ENCODE data around the gene TPRN.

Gene TPRN

DNA sequence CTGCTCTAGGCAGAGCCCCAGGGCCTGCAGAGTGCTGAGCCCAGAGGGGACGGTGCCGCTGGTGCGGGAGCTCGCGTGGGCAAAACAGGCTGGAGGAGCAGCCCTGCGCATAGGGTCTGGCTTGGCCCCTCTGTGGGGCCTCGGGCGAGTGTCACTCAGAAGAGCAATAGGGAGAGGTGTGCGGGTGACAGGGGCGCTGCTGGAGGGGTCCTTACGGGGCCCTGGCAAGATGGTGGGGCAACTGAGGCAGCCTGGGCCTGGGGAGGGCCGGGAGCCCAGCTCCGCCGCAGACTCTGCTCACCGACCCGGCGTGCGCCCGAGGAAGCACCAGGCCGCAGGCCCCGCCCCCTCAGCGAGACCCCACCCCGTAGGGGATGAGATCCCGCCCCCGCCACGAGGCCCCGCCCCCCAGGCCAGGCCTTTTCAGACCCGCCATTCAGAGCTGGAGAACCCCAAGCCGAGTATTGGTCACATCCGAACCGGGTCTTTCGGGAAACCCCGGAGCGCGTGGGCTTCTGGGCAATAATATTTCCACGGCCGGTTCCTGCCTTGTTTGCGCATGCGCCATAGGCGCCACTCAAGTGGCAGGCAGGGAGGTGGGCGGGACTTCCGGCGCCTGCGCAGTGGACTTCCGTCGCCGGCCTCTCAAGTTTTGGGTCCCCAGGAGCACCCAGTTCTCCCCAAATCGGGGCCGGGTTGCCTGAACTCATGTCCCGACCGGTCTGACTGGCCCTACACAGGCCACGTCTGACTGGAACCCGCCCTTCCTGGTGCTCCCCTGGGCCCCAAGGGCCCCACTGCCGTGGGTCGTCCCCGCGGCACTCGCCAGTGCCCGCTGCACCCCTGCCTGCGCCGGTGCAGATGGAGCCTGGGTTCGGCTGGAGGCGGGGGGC, 22.8 kb upstream of the TPRN start:
- peak; percentile 99 for DNase-seq

DNA sequence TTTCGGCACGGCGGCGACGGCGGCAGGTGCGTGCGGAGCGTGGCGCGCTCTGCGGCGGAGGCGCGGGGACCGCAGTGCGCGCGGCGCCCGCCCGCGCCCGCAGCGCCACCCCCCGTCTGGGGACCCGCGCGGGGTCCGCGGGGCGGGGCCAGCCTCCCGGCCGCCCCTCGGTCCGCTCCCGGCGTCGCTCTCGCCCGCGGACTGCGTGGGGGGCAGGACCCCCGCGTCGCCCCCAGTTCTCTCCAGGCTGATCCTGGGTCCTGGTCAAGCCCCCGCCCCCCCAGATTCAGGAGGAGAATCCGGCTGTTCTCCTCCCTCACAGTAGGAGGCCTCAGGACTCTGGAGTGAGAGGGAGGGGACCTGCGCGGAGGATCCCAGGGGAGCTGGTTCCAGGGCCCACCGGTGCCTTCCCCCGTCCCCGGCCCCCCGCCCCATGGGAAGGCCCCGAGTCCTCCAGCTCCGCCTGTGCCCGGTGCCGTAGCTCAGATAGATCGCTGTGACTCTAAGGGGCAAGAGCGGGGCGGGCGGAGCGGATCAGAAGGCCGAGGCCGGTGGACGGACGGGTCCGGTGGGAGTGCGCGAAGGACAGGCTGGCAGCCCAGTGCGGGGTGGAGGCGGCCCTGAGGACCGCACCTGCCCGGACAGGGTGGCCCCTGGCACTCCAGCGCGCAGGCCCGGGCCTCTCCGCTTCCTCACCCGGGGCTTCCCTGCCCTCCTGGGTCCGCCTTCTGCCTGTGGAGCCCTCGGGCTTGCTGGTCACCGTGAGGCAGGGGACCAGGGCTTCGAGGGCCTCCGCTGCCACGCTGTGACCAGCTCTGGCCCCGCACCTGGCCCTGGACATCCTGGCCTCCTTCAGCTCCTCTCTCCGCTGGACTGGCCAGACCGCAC, 21.9 kb upstream of the TPRN start, which contains the start of gene RNF208:
TSS of gene RNF208 (minus strand) at position 51 of the 888 bp plus-strand sequence. CDS start 1,028 bp downstream, outside the sequence.
- no peak for DNase-seq

DNA sequence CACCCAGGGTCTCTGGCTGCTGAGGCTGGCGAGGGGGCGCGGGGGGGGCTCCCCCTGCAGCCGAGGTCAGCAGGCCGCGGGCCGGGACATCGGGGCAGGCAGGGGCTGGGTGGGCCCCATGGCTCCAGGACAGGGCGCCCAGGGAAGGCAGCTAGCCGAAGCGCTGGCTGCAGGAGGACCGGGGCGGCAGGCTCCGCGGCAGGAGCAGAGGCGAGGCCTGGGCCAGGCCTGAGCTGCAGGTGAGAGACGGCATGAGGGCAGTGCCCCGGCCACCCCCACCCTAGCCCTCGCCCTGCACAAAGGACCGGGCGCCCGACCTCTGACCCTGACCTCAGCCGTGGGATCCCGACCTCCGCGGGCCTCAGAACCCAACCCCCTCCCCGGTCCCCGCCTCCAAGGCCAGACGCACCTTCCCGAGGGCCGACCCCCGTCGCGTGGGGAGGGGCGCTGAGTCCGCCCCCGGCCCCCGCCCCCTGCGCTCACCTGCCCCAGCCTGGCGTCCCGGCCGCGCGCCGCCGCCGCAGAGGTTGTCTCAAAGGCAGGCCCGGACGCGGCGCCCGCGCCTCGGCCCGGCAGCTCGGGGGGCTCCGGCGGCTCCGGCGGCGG, 21.1 kb upstream of the TPRN start:
- DNase-seq, result no peak

DNA sequence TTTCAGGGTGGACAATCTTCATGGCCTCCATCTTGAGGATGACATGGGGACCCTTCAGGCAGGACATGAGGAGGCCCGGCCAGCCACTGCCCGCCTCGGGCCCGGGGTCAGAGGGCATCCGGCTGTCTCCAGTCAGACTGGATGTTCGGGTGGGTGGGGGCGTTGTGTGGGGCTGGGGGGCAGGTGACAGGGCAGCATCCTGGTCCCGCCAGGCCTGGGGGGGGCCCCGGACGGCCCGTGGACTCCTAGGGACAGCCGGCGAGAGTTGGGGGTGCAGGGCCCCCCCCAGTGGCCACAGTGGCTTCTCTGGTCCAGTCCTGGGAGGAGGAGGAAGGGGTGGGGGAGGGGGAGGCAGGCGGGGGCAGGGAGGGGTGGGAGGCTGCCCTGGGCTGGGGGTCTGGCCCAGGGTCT, 20.6 kb upstream of the TPRN start:
- no peak for DNase-seq

DNA sequence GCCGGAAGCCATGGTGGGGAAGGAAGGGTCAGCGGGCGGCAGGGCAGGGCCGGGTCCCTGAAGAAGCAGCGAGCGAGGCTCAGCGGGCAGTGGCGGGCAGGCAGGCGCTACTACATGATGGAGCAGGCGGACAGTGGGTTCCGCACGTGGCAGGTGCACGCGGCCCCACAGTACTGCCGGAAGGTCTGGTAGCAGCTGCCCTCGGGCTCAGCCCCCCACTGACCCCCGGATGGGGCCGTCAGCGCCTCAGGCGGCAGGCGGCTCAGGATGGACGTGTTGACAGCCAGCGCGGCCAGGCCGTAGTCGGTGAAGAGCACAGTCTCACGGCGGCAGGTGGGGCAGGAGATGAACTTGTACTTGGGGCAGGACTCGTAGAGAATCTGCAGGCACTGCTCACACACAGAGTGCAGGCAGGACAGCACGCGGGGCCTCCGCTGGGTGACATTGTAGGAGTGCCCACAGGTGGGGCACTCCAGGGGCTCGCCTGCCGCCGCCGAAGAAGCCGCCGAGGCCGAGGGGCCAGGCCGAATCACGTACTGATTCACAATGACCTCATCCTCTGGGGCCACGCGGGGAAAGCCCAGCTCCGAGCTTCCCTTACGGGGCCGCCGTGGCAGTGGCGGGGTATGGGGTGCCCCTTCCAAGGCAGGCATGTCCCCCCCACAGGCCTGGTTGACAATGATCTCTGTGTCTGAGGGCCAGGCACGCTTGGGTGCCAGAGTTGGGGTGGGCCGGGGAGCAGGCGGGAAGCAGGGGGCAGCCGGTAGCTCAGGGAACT, 20.0 kb upstream of the TPRN start:
- no peak for DNase-seq

DNA sequence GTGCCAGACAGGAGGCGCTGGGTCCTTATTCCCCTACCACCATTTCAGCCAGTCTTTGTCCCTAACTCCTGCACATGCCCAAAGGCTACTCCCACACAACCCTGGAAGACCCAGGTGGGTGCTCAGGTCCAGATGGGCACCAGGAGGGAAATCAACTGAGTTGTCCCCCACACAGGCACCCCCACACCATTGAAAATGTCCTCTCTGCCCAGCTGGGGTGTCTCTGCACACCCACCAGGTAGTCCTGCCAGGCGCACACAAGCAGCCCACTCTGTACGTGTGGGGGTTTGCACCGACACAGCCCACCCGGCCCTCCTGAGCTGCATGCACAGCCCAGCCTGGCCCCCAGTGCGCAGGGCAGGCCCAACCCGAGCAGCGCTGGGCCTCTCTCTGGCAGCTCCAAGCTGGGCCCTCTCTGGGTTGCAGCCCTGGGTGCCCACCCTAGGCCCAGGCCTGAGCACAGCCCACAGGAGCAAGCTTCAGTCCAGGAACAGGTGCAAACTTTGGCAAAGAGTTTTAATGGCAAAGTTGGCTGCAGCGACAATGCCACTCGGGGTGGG, 19.3 kb upstream of the TPRN start:
- DNase-seq, result no peak

DNA sequence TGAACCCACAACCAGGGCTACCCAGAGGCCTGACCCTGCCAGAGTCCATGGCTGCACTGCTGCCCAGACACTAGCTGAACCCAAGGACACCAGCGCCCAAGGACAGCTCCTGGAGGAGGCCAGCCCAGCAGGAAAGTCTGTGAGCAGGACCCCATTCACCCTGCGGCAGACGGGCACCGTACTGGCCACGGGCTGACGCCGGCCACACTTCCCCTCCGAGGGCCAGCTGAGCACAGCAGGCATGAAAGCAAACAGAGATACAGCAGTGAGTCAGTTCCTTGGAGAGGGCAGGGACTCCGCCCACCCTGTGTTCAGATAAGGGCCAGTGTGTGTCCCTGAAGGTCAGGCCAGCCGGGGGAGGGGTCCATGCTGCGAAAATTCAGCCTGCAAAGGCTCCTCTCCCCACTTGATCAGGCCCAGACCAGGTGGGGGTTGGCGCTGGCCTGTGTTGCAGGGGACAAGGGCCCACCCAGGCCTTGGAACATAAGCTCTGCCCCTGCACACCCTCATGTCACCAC, 18.3 kb upstream of the TPRN start:
- peak; percentile 43 for DNase-seq

DNA sequence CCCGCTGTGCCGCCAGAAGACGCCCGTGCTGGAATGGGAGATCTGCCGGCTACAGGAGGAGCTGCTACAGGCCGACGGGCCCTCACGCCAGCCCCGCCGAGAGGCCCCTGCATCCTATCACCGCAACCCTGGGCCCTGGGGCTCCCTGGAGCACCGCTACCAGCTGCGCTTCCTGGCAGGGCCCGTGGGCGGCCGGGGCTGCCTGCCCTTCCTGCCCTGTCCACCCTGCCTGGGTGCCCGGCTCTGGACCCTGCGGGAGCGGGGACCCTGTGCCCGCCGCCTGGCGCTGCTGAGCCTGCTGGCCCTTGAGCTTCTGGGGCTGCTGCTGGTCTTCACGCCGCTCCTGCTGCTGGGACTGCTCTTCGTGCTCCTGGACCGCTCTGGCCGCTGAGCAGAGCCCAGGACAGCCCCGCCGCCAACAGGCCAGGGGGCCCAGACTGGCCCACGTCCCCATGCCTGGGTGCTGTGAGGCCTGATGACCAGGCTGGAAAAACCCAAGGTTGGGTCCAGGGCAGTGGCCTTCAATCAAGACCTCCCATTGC, 17.7 kb upstream of the TPRN start:
- DNase-seq, result no peak

DNA sequence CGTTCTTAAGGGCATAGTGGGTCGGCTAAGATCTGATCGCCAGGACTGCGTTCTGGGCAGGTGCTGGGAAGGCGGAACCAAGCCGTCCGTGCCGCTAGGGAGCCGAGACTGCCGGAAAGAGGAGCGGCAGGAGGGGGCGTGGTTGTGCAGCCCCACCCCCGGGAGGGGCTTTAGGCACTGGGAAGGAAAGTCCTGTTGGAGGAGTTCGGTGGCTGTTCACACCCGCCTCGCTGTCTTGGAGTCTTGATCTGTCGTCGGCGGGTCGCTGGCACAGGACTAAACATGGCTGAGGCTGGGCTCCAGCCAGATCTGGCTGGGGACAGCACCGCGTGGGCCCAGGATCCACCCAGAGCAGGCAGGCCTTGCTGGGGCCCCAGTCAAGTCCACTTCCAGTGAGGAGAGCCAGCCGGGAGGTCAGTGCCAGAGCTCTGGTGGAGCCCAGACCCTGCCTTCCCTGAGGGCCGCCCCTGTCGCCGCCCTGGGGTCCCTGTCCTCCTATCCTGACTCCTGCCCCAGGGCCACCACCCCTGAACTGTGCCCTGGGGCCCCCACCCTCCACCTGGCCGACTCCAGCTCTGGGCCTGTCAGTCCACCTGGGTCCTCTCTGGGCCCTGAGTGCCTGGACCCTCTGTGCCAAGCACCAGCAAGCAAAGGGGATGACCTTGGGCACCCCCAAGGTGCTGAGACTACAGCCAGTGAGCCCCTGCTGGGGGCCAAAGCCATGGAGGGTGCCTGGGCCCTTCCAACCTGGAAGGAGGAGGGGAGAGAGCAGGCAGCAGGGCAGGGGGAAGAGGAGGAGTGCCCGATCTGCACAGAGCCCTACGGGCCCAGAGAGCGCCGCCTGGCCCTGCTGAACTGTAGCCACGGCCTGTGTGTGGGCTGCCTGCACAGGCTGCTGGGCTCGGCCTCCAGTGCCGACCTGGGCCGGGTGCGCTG, 17.0 kb upstream of the TPRN start:
- DNase-seq, result peak; percentile 83

DNA sequence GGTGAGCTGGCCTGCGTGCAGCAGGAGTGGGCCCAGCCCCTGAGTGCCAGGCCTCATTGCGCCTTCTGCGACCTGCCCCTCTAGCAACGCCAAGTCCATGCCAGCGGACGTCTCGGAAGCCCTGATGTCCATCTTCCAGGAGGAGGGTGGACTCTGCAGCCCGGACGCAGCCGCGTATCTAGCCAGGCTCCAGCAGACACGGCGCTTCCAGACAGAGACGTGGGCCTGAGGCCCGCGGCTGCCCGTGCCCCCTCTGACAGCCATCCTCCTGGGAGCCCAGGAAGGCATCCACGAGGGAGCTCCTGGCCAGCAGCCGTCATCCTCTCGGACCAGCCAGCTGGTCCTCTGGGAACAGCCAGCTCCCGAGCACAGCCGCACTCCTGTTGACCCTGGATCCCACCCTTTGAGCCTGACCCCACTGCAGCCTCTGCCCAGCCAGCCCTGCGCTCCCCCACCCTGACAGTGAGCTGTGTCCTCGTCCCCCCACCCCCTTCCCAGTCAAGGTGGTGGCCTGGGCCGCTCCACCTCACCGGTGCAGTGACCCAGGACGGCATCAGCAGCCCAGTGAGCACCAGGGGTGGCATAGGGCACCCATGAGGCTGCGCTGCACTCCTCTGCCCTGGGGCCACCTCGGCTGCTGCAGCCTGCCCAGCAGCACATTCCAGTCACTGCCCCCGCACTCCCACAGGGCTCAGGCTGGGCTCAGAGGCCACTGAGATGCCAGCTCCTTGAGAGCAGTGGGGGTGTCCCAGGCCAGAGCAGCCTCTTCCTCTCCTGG, 15.8 kb upstream of the TPRN start:
- no peak for DNase-seq

DNA sequence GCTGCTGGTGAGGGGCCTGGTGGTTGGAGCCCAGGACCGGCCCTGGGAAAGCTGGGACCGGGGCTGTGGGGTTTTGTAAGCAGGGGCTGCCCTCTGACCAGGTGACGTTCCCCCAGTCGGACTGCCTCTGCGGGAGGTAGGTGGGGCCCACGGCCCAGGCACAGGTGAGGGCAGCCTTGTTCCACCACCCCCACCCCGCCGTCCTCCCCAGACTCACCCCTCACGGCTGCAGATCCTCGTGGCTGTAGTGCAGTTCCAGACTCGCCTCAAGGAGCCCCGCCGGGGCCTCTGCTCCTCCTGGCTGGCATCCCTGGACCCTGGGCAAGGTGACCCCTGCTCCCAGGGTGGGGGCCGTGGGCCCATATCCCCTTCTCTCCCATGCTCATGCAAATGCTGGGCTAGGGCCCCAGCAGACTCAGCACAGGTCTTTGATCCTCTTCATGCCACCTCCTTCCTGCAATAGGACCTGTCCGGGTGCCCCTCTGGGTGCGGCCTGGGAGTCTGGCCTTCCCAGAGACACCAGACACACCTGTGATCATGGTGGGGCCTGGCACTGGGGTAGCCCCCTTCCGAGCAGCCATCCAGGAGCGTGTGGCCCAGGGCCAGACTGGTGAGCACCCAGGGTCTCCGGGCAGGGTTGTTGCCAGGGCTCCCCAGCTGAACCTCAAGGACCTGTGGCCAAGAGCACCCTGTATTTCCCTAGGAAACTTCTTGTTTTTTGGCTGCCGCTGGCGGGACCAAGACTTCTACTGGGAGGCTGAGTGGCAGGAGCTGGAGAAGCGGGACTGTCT, 14.8 kb upstream of the TPRN start:
- DNase-seq, result no peak

DNA sequence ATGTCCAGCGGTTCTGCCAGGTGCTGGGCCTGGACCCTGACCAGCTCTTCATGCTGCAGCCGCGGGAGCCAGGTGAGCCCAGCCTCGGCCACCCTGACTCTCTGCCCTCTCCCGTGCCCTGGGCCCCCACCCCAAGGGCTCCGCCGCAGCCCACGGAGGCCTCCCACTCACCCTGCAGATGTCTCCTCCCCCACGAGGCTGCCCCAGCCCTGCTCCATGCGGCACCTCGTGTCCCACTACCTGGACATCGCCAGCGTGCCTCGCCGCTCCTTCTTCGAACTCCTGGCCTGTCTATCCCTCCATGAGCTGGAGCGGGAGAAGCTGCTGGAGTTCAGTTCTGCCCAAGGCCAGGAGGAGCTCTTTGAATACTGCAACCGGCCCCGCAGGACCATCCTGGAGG, 14.1 kb upstream of the TPRN start:
- no peak for DNase-seq

DNA sequence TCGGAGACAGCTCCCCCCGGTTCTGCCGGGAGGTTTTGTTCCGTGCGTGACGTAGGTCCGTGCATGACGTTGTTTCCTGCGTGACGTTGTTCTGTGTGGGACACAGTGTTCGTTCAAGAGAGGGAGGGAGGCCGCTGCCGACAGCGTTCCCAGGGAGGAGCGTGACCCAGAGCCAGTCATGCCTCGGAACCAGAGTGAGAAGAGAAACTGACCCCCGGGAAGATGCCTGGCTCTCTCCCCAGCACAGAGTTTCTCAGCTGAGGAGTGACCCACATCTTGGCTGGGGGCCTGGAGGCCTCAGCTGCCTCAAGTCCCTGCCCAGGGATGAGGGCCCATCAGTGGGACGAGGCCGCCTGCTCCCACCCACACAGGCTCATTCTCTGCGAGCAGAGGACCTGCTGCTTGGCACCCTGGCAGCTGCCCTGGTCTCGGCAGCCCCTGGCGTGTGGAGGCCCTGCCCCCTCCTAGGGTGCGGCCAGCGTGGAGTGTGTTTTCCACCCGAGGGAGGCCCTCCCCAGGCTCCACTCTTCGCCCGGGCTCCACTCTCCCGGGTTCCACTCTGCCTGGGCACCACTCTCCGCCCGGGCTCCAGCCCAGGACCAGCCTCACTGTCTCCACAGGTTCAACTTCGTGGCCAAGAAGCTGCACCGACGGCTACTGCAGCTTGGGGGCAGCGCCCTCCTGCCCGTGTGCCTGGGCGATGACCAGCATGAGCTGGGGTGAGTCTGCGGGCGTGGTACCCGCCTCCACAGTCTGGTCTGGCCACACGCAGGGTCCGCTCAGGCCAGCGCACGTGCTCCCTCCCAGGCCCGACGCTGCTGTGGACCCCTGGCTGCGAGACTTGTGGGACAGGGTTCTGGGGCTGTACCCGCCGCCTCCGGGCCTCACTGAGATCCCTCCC, 12.9 kb upstream of the TPRN start:
- no peak for DNase-seq

DNA sequence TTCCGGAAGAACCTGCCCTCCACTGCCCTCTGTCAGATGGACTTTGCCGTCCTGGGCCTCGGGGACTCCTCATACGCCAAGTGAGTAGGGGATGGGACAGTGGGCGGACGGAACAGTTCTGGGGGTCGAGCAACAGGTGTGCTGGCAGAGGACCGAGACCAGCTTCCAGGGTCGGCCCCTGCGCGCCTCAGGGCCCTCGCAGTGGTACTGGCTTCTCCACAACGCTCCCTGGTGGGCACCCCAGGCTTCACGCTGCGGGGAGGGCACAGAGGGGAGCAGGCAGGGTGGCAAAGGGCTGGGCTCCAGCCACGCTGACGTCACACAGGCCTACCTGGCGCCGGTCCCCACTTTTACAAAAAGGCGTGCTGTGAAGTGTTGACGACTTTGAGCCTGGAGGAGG, 12.0 kb upstream of the TPRN start:
- DNase-seq, result no peak

DNA sequence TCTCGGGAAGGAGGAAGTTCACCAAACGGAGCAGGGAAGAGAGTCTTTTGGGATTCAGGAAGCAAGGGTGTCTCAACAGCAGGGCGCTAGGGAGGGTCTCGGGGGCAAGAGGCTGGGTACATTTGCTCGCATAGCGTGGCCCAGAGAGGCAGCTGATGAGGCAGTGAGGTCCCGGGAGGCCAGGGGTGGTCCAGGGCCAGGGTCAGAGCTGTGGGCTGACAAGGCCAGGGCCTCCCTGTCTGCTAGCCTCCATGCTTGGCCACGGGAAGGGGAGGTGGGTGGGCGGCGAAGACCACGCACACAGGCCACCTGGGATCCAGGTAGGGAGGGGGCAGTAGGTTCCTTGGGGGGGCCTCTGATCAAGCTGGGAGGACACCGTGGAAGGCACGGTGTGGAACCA, 11.0 kb upstream of the TPRN start:
- DNase-seq, result no peak

DNA sequence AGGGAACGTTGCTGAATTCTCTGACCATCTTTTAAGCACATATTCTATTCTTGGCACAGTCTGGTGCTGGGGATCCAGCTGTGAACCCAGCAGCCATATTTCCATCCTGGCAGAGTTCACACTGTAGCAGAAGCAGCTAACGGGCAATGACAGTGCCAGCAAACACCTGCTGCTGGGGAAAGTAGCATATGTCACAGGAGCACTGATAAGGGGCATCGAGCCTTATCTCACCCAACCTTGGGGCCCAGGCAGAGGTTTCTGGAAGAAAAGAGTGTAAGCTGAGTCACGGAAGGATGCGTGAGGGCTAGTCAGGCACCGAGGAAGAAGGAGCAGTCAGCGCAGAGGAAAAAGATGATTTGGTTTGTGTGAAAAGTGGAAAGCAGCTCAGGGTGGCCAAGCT, 6.1 kb upstream of the TPRN start:
- no peak for DNase-seq

Measured in NCI-H2029 (cell line).